ENCODE measurements around the gene NASP. TPM values are rescaled to one million over a fixed set of nuclear protein-coding genes. Genes with fewer than 3 reads are reported as not detected.
A peak's percentile ranks its signal among the peaks of the same experiment; 100 is the strongest.

Gene NASP
- total and polyA plus RNA-seq, 2 of the 4 experiments (the other 2 are of a cell fraction) = 56.6 to 124 TPM

DNA sequence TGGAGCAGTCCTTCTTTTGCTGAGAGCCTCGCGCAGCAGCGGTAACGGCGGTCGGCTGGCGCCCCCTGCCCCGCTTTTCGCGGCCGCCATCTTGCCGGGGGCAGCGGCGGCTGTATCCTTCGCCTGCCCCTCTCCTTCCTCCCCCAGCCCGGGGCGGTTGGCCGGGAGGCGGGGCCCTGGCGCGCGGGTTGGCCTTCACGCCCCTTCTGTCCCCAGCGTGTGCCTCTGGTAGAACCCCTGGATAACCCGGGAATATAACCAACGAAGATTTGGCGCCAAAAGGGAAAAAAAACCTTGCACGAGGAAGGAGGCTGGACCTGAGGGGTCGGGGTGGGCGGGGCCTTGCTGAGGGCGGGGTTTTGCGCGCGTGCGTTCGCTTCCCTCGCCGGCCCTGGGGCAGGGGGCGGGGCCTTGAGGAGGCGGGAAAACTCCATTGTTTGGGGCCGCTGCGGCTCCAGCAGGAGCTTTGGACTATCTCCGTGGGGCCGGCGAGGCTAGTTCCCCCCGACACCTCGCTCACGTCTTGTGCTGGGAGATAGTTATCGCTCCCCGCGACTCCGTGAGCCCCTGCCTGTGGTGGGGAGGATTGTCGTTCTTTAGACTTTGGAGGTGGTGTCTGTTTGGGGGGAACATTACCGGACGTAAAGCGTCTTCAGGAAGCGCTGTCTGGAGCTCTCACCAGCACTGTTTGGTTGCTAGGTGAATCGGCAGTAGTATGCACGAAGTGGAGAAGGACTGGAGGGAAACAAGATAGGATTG, 689 bp downstream of the NASP start:
- Histone ChIP-seq H3K27me3 (ENCODE audit: control insufficient read depth, insufficient read depth, low read length) (no peaks in the 10 kb centered on the region), H3K18ac (ENCODE audit: low read depth, low read length) (no peak overlapping the region), H3K4ac (ENCODE audit: low read depth, low read length) (peak overlapping the region; percentile 72), H2AK5ac (ENCODE audit: low read depth, low read length) (peak overlapping the region; percentile 76), H3K4me3 (ENCODE audit: insufficient read depth, low read depth, low read length) (peak overlapping the region; percentile 61), H2BK5ac (ENCODE audit: low read depth, low read length, poor library complexity, severe bottlenecking) (peak overlapping the region; percentile 77), H4K20me1 (ENCODE audit: insufficient read depth, low read length) (peaks cover 47% of the 10 kb centered on the region), H3K9ac (ENCODE audit: low read depth, low read length) (peak overlapping the region; percentile 84), H3K9me3 (ENCODE audit: control insufficient read depth, insufficient read depth, low read length) (no peaks in the 10 kb centered on the region), H3K9me1 (ENCODE audit: insufficient read depth, low read length) (no peaks in the 10 kb centered on the region; the same call in 1 of the 2 replicates), H2BK20ac (ENCODE audit: low read depth, low read length) (no peak overlapping the region), H4K8ac (ENCODE audit: low read depth in 2 of 2, low read length in 2 of 2) (peak overlapping the region; percentile 37 to 78; a peak in 2 of 4 replicates), H3K79me1 (ENCODE audit: low read depth in 1 of 2, low read length in 2 of 2) (peaks cover 0 to 22% of the 10 kb centered on the region in 2 experiments; a peak in 2 of 4 replicates), H2AFZ (replicated peaks; ENCODE audit: low read length, poor library complexity) (peak overlapping the region; percentile 98), H2AK9ac (replicated peaks; ENCODE audit: low read depth, low read length, poor library complexity) (peak overlapping the region; percentile 91), H3K23ac (ENCODE audit: low read depth, low read length) (peak overlapping the region; percentile 74), H3K14ac (replicated peaks; ENCODE audit: low read depth, low read length) (peak overlapping the region; percentile 69; the same call in 1 of the 2 replicates), H3K27ac (ENCODE audit: insufficient read depth, low read length) (peak overlapping the region; percentile 85), H3K56ac (ENCODE audit: extremely low read depth, insufficient read depth, low read length) (peak overlapping the region; percentile 32; the same call in 1 of the 2 replicates), H3K4me1 (ENCODE audit: control insufficient read depth, insufficient read depth, low read length) (no peaks in the 10 kb centered on the region; the same call in none of the 2 replicates), H2BK15ac (ENCODE audit: low read depth, low read length) (no peak overlapping the region), H4K5ac (ENCODE audit: low read depth, low read length) (no peak overlapping the region), H3K4me2 (ENCODE audit: low read depth, low read length) (peak overlapping the region; percentile 87), H2BK120ac (ENCODE audit: low read depth, low read length) (no peak overlapping the region), H3K36me3 (ENCODE audit: control insufficient read depth, insufficient read depth, low read length) (peaks cover 1% of the 10 kb centered on the region; the same call in 1 of the 2 replicates), H4K91ac (ENCODE audit: insufficient read depth, low read depth, low read length) (0 out of 2 replicates have a peak overlapping the region, but pooled peaks have one; percentile 40)
- 0% methylated on average over 16 of the region's 59 CpGs; no CpG with 5 or more reads in 1 of the 2 experiments for WGBS, 2 experiments (ENCODE audit: extremely low coverage in 2 of 2, insufficient read length in 1 of 2)
- ChIA-PET POLR2A (ENCODE audit: unreplicated experiment) (no interaction called here), CTCF (interaction anchor here (0.7 kb wide), 1 partner anchor 84 kb away, joined by 3 read pairs; the partner anchor contains the start of gene MMACHC)
- DNase-seq (peak; percentile 83), ATAC-seq (ENCODE audit: low read depth) (peak; percentile 65)
- TSS peak; percentile 48 for BruUV-seq (replicated peaks)
- dilution Hi-C loops (cut with HindIII; ENCODE audit: low sequenced_read_pairs, unreplicated experiment) = no loop called here
- in situ Hi-C loops (cut with MboI; ENCODE audit: low sequenced_read_pairs) = no loop called here
- intact Hi-C loops (cut with micrococcal nuclease) = loop anchor here (5.0 kb wide), 2 partner anchors 103 to 298 kb away; partner anchors contain the start of genes GPBP1L1 and TMEM69
- TF ChIP-seq POLR2A (IDR thresholded peaks at IDR 0.05; ENCODE audit: low read depth, low read length) (no peak), FOS (IDR thresholded peaks at IDR 0.05; ENCODE audit: low read depth, low read length) (no peak), MAZ (IDR thresholded peaks at IDR 0.05; ENCODE audit: borderline replicate concordance, low read depth, low read length) (peak; percentile 61; the same call in 1 of the 2 replicates), BHLHE40 (IDR thresholded peaks at IDR 0.05; ENCODE audit: low read depth, low read length) (no peak), RCOR1 (IDR thresholded peaks at IDR 0.05; ENCODE audit: insufficient replicate concordance, low read length) (no peak), MAFK (IDR thresholded peaks at IDR 0.05; ENCODE audit: low read depth, low read length) (no peak), ELK1 (IDR thresholded peaks at IDR 0.05; ENCODE audit: borderline replicate concordance, low read depth, low read length) (no peak), RFX5 (IDR thresholded peaks at IDR 0.05; ENCODE audit: low read depth, low read length) (0 out of 2 replicates have a peak, but pooled peaks have one; percentile 50)
- TF ChIP-seq, protein P1, sequence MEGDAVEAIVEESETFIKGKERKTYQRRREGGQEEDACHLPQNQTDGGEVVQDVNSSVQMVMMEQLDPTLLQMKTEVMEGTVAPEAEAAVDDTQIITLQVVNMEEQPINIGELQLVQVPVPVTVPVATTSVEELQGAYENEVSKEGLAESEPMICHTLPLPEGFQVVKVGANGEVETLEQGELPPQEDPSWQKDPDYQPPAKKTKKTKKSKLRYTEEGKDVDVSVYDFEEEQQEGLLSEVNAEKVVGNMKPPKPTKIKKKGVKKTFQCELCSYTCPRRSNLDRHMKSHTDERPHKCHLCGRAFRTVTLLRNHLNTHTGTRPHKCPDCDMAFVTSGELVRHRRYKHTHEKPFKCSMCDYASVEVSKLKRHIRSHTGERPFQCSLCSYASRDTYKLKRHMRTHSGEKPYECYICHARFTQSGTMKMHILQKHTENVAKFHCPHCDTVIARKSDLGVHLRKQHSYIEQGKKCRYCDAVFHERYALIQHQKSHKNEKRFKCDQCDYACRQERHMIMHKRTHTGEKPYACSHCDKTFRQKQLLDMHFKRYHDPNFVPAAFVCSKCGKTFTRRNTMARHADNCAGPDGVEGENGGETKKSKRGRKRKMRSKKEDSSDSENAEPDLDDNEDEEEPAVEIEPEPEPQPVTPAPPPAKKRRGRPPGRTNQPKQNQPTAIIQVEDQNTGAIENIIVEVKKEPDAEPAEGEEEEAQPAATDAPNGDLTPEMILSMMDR (conservative IDR thresholded peaks at IDR 0.05; ENCODE audit: low read depth, low read length) = 0 out of 2 replicates have a peak, but pooled peaks have one; percentile 14
